Liver (tissue), 9 donors: ENCODE data around the gene ZC2HC1C. TPM values are rescaled to one million over a fixed set of nuclear protein-coding genes. Genes with fewer than 3 reads are reported as not detected.

ENCODE experiments used
- DNase-seq: peaks from one replicate; pipeline ENCODE4 v3.0.0-alpha.2; 2017; ENCODE audit warnings: low spot score
- H3K27ac ChIP-seq, 2 donors: one replicate each; pipeline ENCODE4 v1.7.0; 2013; ENCODE audit warnings: inconsistent platforms in 2 of 2, low read length in 2 of 2, control low read depth in 1 of 2, low read depth in 1 of 2, mild to moderate bottlenecking in 1 of 2
- H3K27me3 ChIP-seq, 4 donors: one replicate each; pipeline versions ENCODE4 v1.6.1 to v1.7.0; 2013; ENCODE audit warnings: low read length in 3 of 4, inconsistent platforms in 1 of 4, mild to moderate bottlenecking in 1 of 4, moderate library complexity in 1 of 4; ENCODE audit not compliant: control insufficient read depth in 4 of 4, insufficient read depth in 4 of 4
- H3K36me3 ChIP-seq, 4 donors: one replicate each; pipeline versions ENCODE4 v1.6.1 to v1.7.0; 2013; ENCODE audit warnings: low read length in 3 of 4, mild to moderate bottlenecking in 3 of 4, low read depth in 1 of 4, moderate library complexity in 1 of 4; ENCODE audit not compliant: control insufficient read depth in 4 of 4, insufficient read depth in 3 of 4
- H3K4me1 ChIP-seq, 4 donors: one replicate each; pipeline versions ENCODE4 v1.6.1 to v1.7.0; 2013; ENCODE audit warnings: low read length in 3 of 4, mild to moderate bottlenecking in 3 of 4, moderate library complexity in 1 of 4; ENCODE audit not compliant: control insufficient read depth in 4 of 4, insufficient read depth in 4 of 4
- H3K4me3 ChIP-seq, 3 donors: one replicate each; pipeline versions ENCODE4 v1.6.1 to v1.7.0; 2013; ENCODE audit warnings: low read length in 3 of 3, control low read depth in 1 of 3, low read depth in 1 of 3, mild to moderate bottlenecking in 1 of 3
- H3K9ac ChIP-seq, 2 donors: one replicate each; pipeline ENCODE4 v1.7.0; 2013; ENCODE audit warnings: low read length in 2 of 2, mild to moderate bottlenecking in 2 of 2, moderate library complexity in 2 of 2, control low read depth in 1 of 2, low read depth in 1 of 2
- H3K9me3 ChIP-seq, 4 donors: one replicate each; pipeline versions ENCODE4 v1.6.1 to v1.7.0; 2013; ENCODE audit warnings: low read length in 3 of 4; ENCODE audit not compliant: control insufficient read depth in 4 of 4
- ATF3 ChIP-seq: IDR thresholded peaks from 2 replicates; pipeline ENCODE4 v1.6.1; 2016; ENCODE audit warnings: antibody characterized with exemption
- CTCF ChIP-seq: fragments of 150-350 bp; IDR thresholded peaks from 2 replicates; pipeline ENCODE4 v1.5.1; 2017; ENCODE audit warnings: improper control_type of control experiment, low read depth, low read length; ENCODE audit not compliant: missing input control
- EGR1 ChIP-seq, 2 donors: IDR thresholded peaks; 2 replicates each; pipeline ENCODE4 v1.6.1; 2016 to 2018; ENCODE audit warnings: antibody characterized with exemption in 2 of 2, low read depth in 2 of 2
- FOXA1 ChIP-seq: IDR thresholded peaks from 2 replicates; pipeline ENCODE4 v1.6.1; 2016; ENCODE audit warnings: antibody characterized with exemption
- FOXA2 ChIP-seq: IDR thresholded peaks from 2 replicates; pipeline ENCODE4 v1.6.1; 2016; ENCODE audit warnings: antibody characterized with exemption
- GABPA ChIP-seq, 2 donors: IDR thresholded peaks in 1 of 2; conservative IDR thresholded peaks in 1 of 2; 2 replicates each; pipeline ENCODE4 v1.6.1; 2016; ENCODE audit warnings: antibody characterized with exemption in 2 of 2, mild to moderate bottlenecking in 1 of 2, moderate library complexity in 1 of 2
- HNF4A ChIP-seq, 2 donors: conservative IDR thresholded peaks; 2 replicates each; pipeline ENCODE4 v1.6.1; 2016; ENCODE audit warnings: antibody characterized with exemption in 2 of 2, mild to moderate bottlenecking in 2 of 2
- HNF4G ChIP-seq: IDR thresholded peaks from 2 replicates; pipeline ENCODE4 v1.6.1; 2016; ENCODE audit warnings: antibody characterized with exemption
- JUND ChIP-seq, 2 donors: IDR thresholded peaks; 2 replicates each; pipeline ENCODE4 v1.6.1; 2016; ENCODE audit warnings: antibody characterized with exemption in 2 of 2
- NR2F2 ChIP-seq: IDR thresholded peaks from 2 replicates; pipeline ENCODE4 v1.6.1; 2016; ENCODE audit warnings: antibody characterized with exemption
- RAD21 ChIP-seq, 2 donors: IDR thresholded peaks; 2 replicates each; pipeline ENCODE4 v1.6.1; 2016; ENCODE audit warnings: antibody characterized with exemption in 2 of 2, mild to moderate bottlenecking in 2 of 2
- REST ChIP-seq: IDR thresholded peaks from 2 replicates; pipeline ENCODE4 v1.6.1; 2016; ENCODE audit warnings: antibody characterized with exemption, mild to moderate bottlenecking
- RXRA ChIP-seq, 2 donors: IDR thresholded peaks; 2 replicates each; pipeline ENCODE4 v1.6.1; 2017 to 2018; ENCODE audit warnings: antibody characterized with exemption in 2 of 2, mild to moderate bottlenecking in 1 of 2
- SP1 ChIP-seq: IDR thresholded peaks from 2 replicates; pipeline ENCODE4 v1.6.1; 2018; ENCODE audit warnings: antibody characterized with exemption, mild to moderate bottlenecking
- TAF1 ChIP-seq: conservative IDR thresholded peaks from 2 replicates; pipeline ENCODE4 v1.6.1; 2016; ENCODE audit warnings: antibody characterized with exemption, mild to moderate bottlenecking
- YY1 ChIP-seq: IDR thresholded peaks from 2 replicates; pipeline ENCODE4 v1.6.1; 2016; ENCODE audit warnings: antibody characterized with exemption, mild to moderate bottlenecking
- WGBS: extraction: QIAGEN DNeasy Blood & Tissue Kit; methylation state at CpG from one replicate; pipeline ENCODE4 v1.1.7; 2013; 5-methylcytosine and 5-hydroxymethylcytosine counted together
- polyA plus RNA-seq, 2 donors: library from polyadenylated mRNA; stranded (reverse) in 1 of 2; unstranded in 1 of 2; fragments of 200-250 nt in 1 of 2; fragments of >200 nt in 1 of 2; fragmentation: Nextera tagmentation in 1 of 2; extraction: Ambion mirVana in 1 of 2; gene quantifications; one replicate each; pipeline versions ENCODE4 v1.2.1 to v1.2.3, GENCODE V29; 2013 to 2015
- total RNA-seq, 2 donors: library from RNA; depleted of rRNA; stranded (reverse); fragments of >200 nt; gene quantifications; one replicate each; pipeline ENCODE4 v1.2.3, GENCODE V29; 2014
- TF ChIP-seq, protein P1 (sequence below): IDR thresholded peaks from 2 replicates; pipeline ENCODE4 v1.6.1; 2016; ENCODE audit warnings: antibody characterized with exemption
- TF ChIP-seq, protein P2 (sequence below): IDR thresholded peaks from 2 replicates; pipeline ENCODE4 v1.6.1; 2016; ENCODE audit warnings: antibody characterized with exemption
- donor health status: healthy.
- donor health status: healthy.
- donor health status: healthy.
- donor health status: healthy.
- donor health status: healthy.

Gene ZC2HC1C
- total and polyA plus RNA-seq, 4 donors = 0.56 to 5.9 (median 3.5) TPM

DNA sequence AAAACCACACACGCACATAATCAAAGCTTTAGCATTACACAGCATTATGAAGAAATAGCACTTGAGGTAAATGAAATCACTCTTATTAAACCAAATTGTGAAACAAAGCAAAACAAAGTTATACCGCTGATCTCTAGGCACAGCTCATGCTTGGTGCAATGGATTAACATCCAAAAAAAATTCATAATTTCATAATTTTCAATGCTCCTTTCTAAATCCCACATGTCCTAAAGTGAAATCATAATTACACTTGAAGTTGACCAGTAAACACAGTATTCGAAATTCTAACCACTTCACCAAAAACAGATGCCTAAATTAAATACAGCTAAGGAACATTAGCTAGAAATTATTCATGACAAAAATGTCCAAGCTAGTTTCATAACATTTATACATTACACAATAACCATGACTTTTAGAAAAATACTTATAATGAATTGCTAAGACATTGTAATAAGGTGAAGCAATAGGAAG is 19.7 kb upstream of the ZC2HC1C start:
- WGBS = 91% methylated on average over 3 of the region's 3 CpGs
- Histone ChIP-seq H3K27ac (peak overlapping the region in 1 of 2 donors; percentile 96), H3K36me3 (no peaks in the 10 kb centered on the region), H3K9me3 (no peaks in the 10 kb centered on the region), H3K27me3 (no peaks in the 10 kb centered on the region), H3K4me1 (peaks cover 0 to 9% (median 5%) of the 10 kb centered on the region in 4 donors), H3K9ac (no peak overlapping the region), H3K4me3 (no peak overlapping the region)
- no peak for DNase-seq
- TF ChIP-seq GABPA (IDR thresholded peaks at IDR 0.05 in 1 of 2, conservative IDR thresholded peaks at IDR 0.05 in 1 of 2) (no peak), FOXA1 (no peak), HNF4G (no peak), TAF1 (no peak), YY1 (no peak), FOXA2 (no peak), ATF3 (no peak), JUND (IDR thresholded peaks at IDR 0.05) (no peak), HNF4A (conservative IDR thresholded peaks at IDR 0.05) (no peak), CTCF (no peak), SP1 (no peak), RXRA (IDR thresholded peaks at IDR 0.05) (no peak), NR2F2 (no peak), EGR1 (IDR thresholded peaks at IDR 0.05; ENCODE audit: low read depth in 2 of 2) (no peak)
- TF ChIP-seq, protein P1, sequence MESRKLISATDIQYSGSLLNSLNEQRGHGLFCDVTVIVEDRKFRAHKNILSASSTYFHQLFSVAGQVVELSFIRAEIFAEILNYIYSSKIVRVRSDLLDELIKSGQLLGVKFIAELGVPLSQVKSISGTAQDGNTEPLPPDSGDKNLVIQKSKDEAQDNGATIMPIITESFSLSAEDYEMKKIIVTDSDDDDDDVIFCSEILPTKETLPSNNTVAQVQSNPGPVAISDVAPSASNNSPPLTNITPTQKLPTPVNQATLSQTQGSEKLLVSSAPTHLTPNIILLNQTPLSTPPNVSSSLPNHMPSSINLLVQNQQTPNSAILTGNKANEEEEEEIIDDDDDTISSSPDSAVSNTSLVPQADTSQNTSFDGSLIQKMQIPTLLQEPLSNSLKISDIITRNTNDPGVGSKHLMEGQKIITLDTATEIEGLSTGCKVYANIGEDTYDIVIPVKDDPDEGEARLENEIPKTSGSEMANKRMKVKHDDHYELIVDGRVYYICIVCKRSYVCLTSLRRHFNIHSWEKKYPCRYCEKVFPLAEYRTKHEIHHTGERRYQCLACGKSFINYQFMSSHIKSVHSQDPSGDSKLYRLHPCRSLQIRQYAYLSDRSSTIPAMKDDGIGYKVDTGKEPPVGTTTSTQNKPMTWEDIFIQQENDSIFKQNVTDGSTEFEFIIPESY = no peak
- TF ChIP-seq, protein P2, sequence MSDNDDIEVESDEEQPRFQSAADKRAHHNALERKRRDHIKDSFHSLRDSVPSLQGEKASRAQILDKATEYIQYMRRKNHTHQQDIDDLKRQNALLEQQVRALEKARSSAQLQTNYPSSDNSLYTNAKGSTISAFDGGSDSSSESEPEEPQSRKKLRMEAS = no peak

DNA sequence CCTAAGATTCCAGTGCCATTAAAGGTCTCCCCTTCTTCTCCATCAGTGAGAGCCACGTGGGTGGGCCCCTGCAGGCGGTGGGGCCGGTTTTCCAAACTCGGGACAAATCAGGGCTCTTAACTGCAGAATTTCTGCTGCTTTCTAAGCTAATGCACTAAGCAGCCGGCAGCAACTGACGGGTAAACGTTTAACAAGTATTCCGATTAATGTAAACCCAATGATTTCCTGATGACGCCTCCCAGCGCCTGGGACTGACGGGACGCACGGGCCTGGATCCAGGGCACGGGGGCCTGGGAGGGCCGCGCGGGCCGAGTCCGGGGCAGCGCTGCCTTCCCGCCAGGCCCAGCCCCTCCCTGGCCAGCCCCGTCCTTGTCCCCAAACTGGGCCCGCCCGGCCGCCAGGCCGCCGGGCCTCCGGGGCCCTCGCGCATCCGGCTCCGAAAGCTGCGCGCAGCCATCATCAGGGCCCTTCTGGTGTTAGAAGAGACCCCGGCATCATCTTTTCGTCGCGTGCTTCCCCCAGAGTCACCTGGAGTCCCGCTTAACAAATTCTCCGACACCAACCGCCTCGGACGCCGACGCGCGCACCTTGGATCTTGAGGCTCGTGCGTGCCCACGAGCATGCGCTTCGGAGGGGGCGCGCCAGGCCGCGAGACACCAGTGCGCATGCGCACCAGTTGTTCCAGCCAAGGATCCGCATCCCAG is 18.4 kb upstream of the ZC2HC1C start, which contains the start of gene MLH3:
TSS of gene MLH3 (minus strand) at position 616 of the 704 bp plus-strand sequence. CDS start 1,812 bp downstream, outside the sequence.
- peak within 1 kb of the TSS; percentile 94 to 96 for H3K27ac ChIP-seq
- H3K27me3 ChIP-seq = no peaks in the 10 kb centered on the region
- peak; percentile 85 for DNase-seq
- TF ChIP-seq SP1 = no peak
- TF ChIP-seq, protein P2 = peak; percentile 86
- peak in 1 of 2 donors; percentile 80 for TF ChIP-seq RXRA (IDR thresholded peaks at IDR 0.05)
- peak; percentile 8 for TF ChIP-seq REST
- peak; percentile 22 for TF ChIP-seq YY1
- TF ChIP-seq FOXA2 = no peak
- TF ChIP-seq GABPA (IDR thresholded peaks at IDR 0.05 in 1 of 2, conservative IDR thresholded peaks at IDR 0.05 in 1 of 2) = no peak
- no peak for TF ChIP-seq TAF1
- no peak for TF ChIP-seq EGR1 (IDR thresholded peaks at IDR 0.05; ENCODE audit: low read depth in 2 of 2)
- peak; percentile 29 to 42 for TF ChIP-seq HNF4A (conservative IDR thresholded peaks at IDR 0.05)
- TF ChIP-seq RAD21 (IDR thresholded peaks at IDR 0.05) = no peak
- TF ChIP-seq NR2F2 = no peak
- TF ChIP-seq FOXA1 = no peak
- TF ChIP-seq, protein P1 = no peak
- H3K4me1 ChIP-seq = peaks cover 0 to 7% (median 5%) of the 10 kb centered on the region in 4 donors
- no peaks in the 10 kb centered on the region for H3K36me3 ChIP-seq
- peak within 1 kb of the TSS; percentile 61 to 84 (median 74) for H3K4me3 ChIP-seq
- H3K9ac ChIP-seq = peak within 1 kb of the TSS; percentile 90 to 92
- WGBS = under 1% methylated on average over 59 of the region's 59 CpGs
- no peaks in the 10 kb centered on the region for H3K9me3 ChIP-seq
